COLO668 (cell line): ENCODE results near the gene PKP3.
A peak's percentile ranks its signal among the peaks of the same experiment; 100 is the strongest.
"Not testable (repeated sequence)": the region's sequence is repeated elsewhere in the genome, so short reads cannot be mapped to it uniquely, and the experiment has no call there.

ENCODE experiments used
- DNase-seq: peaks from one replicate; lab custom pipeline; 2025; ENCODE audit not compliant: unreplicated experiment; lab: John Stamatoyannopoulos, UW

PKP3 gene

GRCh38 chr11:410711-411110, 16.7 kb downstream of the PKP3 start:
- not testable (repeated sequence) for DNase-seq

GRCh38 chr11:411520-411919, 17.5 kb downstream of the PKP3 start:
- not testable (repeated sequence) for DNase-seq

GRCh38 chr11:412641-413119, 18.7 kb downstream of the PKP3 start:
- DNase-seq: no peak

- no peak for DNase-seq
Observed at GRCh38 chr11:413120-414081, 19.4 kb downstream of the PKP3 start.

GRCh38 chr11:414318-414857, 20.4 kb downstream of the PKP3 start:
- DNase-seq: no peak

GRCh38 chr11:415640-416041, 21.6 kb downstream of the PKP3 start:
- DNase-seq: no peak

GRCh38 chr11:416051-416756, 22.2 kb downstream of the PKP3 start:
- DNase-seq: peak; percentile 2

GRCh38 chr11:416757-417621, 23.0 kb downstream of the PKP3 start:
- peak; percentile 69 for DNase-seq

- DNase-seq: peak; percentile 6
Observed at GRCh38 chr11:417652-418342, 23.8 kb downstream of the PKP3 start.

GRCh38 chr11:418343-419247, 24.6 kb downstream of the PKP3 start:
- DNase-seq: no peak

- no peak for DNase-seq
Observed at GRCh38 chr11:419248-420005, 25.4 kb downstream of the PKP3 start.

GRCh38 chr11:420054-420910, 26.3 kb downstream of the PKP3 start:
- no peak for DNase-seq

- no peak for DNase-seq
Observed at GRCh38 chr11:420911-421321, 26.9 kb downstream of the PKP3 start.

GRCh38 chr11:422249-422656, 28.2 kb downstream of the PKP3 start:
- DNase-seq: no peak

- no peak for DNase-seq
Observed at GRCh38 chr11:424232-424631, 30.2 kb downstream of the PKP3 start.

GRCh38 chr11:424766-425165, 30.8 kb downstream of the PKP3 start:
- not testable (repeated sequence) for DNase-seq

GRCh38 chr11:425301-425700, 31.3 kb downstream of the PKP3 start:
- no peak for DNase-seq
